Fibroblast of lung (primary cell): ENCODE data around the gene TSC1. TPM values are rescaled to one million over a fixed set of nuclear protein-coding genes. Genes with fewer than 3 reads are reported as not detected.

Source experiments
- DNase-seq, 2 donors: peaks; one replicate each; pipeline versions ENCODE4 v3.0.0 to v3.0.0-alpha.2; 2010; ENCODE audit warnings: low read depth in 2 of 2
- H2AFZ ChIP-seq: 2 replicates; pipeline ENCODE4 v1.5.1; 2012; ENCODE audit warnings: low read length, control low read depth, inconsistent platforms
- H3K27ac ChIP-seq: 2 replicates; pipeline ENCODE4 v1.5.1; 2011; ENCODE audit warnings: low read length, control low read depth; ENCODE audit not compliant: insufficient read depth
- H3K27me3 ChIP-seq: 2 replicates; pipeline ENCODE4 v1.5.1; 2011; ENCODE audit warnings: mild to moderate bottlenecking, low read length; ENCODE audit not compliant: control insufficient read depth, insufficient read depth
- H3K36me3 ChIP-seq: 2 replicates; pipeline ENCODE4 v1.5.1; 2011; ENCODE audit warnings: low read length; ENCODE audit not compliant: control insufficient read depth, insufficient read depth
- H3K4me1 ChIP-seq: 2 replicates; pipeline ENCODE4 v1.5.1; 2011; ENCODE audit warnings: low read length; ENCODE audit not compliant: control insufficient read depth, insufficient read depth; ENCODE audit errors: extremely low read depth
- H3K4me2 ChIP-seq: 2 replicates; pipeline ENCODE4 v1.5.1; 2011; ENCODE audit warnings: low read length, control low read depth; ENCODE audit not compliant: insufficient read depth; ENCODE audit errors: extremely low read depth
- H3K4me3 ChIP-seq, 4 experiments: fragments of 200-600 bp in 1 of 4; sonication (generic) in 1 of 4; replicated peaks in 1 of 4; 2 replicates each; pipeline ENCODE4 v1.5.1; 2011 to 2016; ENCODE audit warnings: low read length in 4 of 4, low read depth in 3 of 4, mild to moderate bottlenecking in 3 of 4, control low read depth in 2 of 4, inconsistent platforms in 1 of 4, mixed read lengths in 1 of 4; ENCODE audit not compliant: insufficient read depth in 1 of 4; ENCODE audit errors: control extremely low read depth in 1 of 4
- H3K79me2 ChIP-seq: 2 replicates; pipeline ENCODE4 v1.5.1; 2012; ENCODE audit warnings: mild to moderate bottlenecking, low read length, inconsistent platforms; ENCODE audit not compliant: control insufficient read depth, insufficient read depth
- H3K9ac ChIP-seq: 2 replicates; pipeline ENCODE4 v1.5.1; 2011; ENCODE audit warnings: mild to moderate bottlenecking, low read length, control low read depth; ENCODE audit not compliant: insufficient read depth
- H3K9me3 ChIP-seq: 2 replicates; pipeline ENCODE4 v1.5.1; 2012; ENCODE audit warnings: low read depth, low read length; ENCODE audit not compliant: control insufficient read depth, insufficient read depth
- H4K20me1 ChIP-seq: 2 replicates; pipeline ENCODE4 v1.5.1; 2011; ENCODE audit warnings: low read length; ENCODE audit not compliant: control insufficient read depth, insufficient read depth; ENCODE audit errors: extremely low read depth
- CTCF ChIP-seq, 2 donors: IDR thresholded peaks in 1 of 2; conservative IDR thresholded peaks in 1 of 2; 1 replicate in 1 of 2; 2 replicates in 1 of 2; pipeline ENCODE4 v1.5.1; 2011 to 2012; ENCODE audit warnings: low read length in 2 of 2, control low read depth in 1 of 2, inconsistent platforms in 1 of 2, low read depth in 1 of 2, mild to moderate bottlenecking in 1 of 2
- EZH2 ChIP-seq: IDR thresholded peaks from 2 replicates; pipeline ENCODE4 v1.5.1; 2012; ENCODE audit warnings: low read length, control low read depth, mild to moderate bottlenecking; ENCODE audit errors: missing control alignments
- polyA plus RNA-seq, 2 donors: library from polyadenylated mRNA; depleted of rRNA in 1 of 2; stranded (reverse) in 1 of 2; unstranded in 1 of 2; fragments of >200 nt; gene quantifications; 2 replicates each; pipeline ENCODE4 v1.2.1, GENCODE V29; 2011 to 2012; ENCODE audit warnings: missing spikeins in 1 of 2
- total RNA-seq: library from RNA; depleted of rRNA; stranded (reverse); fragments of >200 nt; gene quantifications from 2 replicates; pipeline ENCODE4 v1.2.1, GENCODE V29; 2014

Gene TSC1
- total and polyA plus RNA-seq, 2 donors (not counting 1 experiment from before 2014, with no cell fraction given), result 41.5 to 48.0 TPM

GRCh38 chr9:132910376-132910775 lies 34.0 kb downstream of the TSC1 start:
- no peak overlapping the region for H3K4me3 ChIP-seq
- no peak overlapping the region for H3K9ac ChIP-seq
- H3K4me2 ChIP-seq, result no peak overlapping the region
- H3K27me3 ChIP-seq, result no peaks in the 10 kb centered on the region
- no peaks in the 10 kb centered on the region for H3K9me3 ChIP-seq
- H3K36me3 ChIP-seq, result peaks cover 11% of the 10 kb centered on the region
- H3K4me1 ChIP-seq, result no peaks in the 10 kb centered on the region
- H2AFZ ChIP-seq, result no peak overlapping the region
- no peaks in the 10 kb centered on the region for H4K20me1 ChIP-seq
- no peak for DNase-seq
- no peak for TF ChIP-seq EZH2
- no peak for TF ChIP-seq CTCF (conservative IDR thresholded peaks at IDR 0.05 in 1 of 2, IDR thresholded peaks at IDR 0.05 in 1 of 2; ENCODE audit: low read depth in 1 of 2, low read length in 2 of 2)
- no peak overlapping the region for H3K27ac ChIP-seq
- H3K79me2 ChIP-seq, result no peaks in the 10 kb centered on the region

GRCh38 chr9:132909311-132909710 lies 35.1 kb downstream of the TSC1 start:
- Histone ChIP-seq H3K4me1 (no peaks in the 10 kb centered on the region), H3K27ac (no peak overlapping the region), H3K79me2 (no peaks in the 10 kb centered on the region), H4K20me1 (no peaks in the 10 kb centered on the region), H2AFZ (no peak overlapping the region), H3K4me2 (no peak overlapping the region), H3K27me3 (no peaks in the 10 kb centered on the region), H3K4me3 (no peak overlapping the region), H3K9ac (no peak overlapping the region), H3K9me3 (no peaks in the 10 kb centered on the region), H3K36me3 (peaks cover 13% of the 10 kb centered on the region)
- DNase-seq, result no peak
- TF ChIP-seq CTCF (conservative IDR thresholded peaks at IDR 0.05 in 1 of 2, IDR thresholded peaks at IDR 0.05 in 1 of 2; ENCODE audit: low read depth in 1 of 2, low read length in 2 of 2) (no peak), EZH2 (no peak)

GRCh38 chr9:132908635-132909034 lies 35.8 kb downstream of the TSC1 start:
- H3K9ac ChIP-seq, result no peak overlapping the region
- no peak overlapping the region for H3K27ac ChIP-seq
- H2AFZ ChIP-seq, result no peak overlapping the region
- H3K4me1 ChIP-seq, result no peaks in the 10 kb centered on the region
- no peaks in the 10 kb centered on the region for H3K79me2 ChIP-seq
- H3K4me2 ChIP-seq, result no peak overlapping the region
- TF ChIP-seq EZH2 (no peak), CTCF (conservative IDR thresholded peaks at IDR 0.05 in 1 of 2, IDR thresholded peaks at IDR 0.05 in 1 of 2; ENCODE audit: low read depth in 1 of 2, low read length in 2 of 2) (no peak)
- H3K36me3 ChIP-seq, result peaks cover 15% of the 10 kb centered on the region
- no peaks in the 10 kb centered on the region for H3K9me3 ChIP-seq
- H3K27me3 ChIP-seq, result no peaks in the 10 kb centered on the region
- H4K20me1 ChIP-seq, result no peaks in the 10 kb centered on the region
- no peak overlapping the region for H3K4me3 ChIP-seq
- DNase-seq, result no peak
